ENCODE data around the gene SLC9C2. TPM values are rescaled to one million over a fixed set of nuclear protein-coding genes. Genes with fewer than 3 reads are reported as not detected.
"Not testable (repeated sequence)": the region's sequence is repeated elsewhere in the genome, so short reads cannot be mapped to it uniquely, and the experiment has no call there.

The SLC9C2 gene
- total RNA-seq, 1 experiment from 2014 or later: not detected

DNA sequence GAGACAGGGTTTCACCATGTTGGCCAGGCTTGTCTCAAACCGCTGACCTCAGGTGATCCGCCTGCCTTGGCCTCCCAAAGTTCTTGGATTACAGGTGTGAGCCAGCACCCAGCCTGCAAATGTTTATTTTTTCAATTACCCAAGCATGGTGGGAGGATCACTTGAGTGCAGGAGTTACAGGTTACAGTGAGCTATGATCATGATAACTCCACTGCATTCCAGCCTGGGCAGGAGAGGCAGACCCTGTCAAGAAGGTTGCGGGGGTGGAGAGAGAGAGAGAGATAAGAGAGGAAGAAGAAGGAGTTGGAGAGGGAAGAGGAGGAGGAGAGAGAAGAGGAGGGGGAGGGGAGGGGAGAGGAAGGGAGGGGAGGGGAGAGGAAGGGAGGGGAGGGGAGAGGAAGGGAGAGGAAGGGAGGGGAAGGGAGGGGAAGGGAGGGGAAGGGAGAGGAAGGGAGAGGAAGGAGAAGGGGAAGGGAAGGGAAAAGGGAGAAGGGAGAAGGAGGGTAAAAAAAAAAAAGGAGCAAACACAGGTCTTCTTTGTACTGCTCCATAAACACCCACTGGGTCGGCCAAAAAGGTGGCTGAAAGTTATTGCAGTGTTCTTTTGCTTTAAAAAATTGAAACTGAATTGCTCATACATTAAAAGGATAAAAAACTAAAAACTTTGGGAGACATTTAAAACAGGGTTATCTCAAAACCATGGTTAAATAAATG, 5.8 kb upstream of the SLC9C2 start:
- DNase-seq: no peak
- Histone ChIP-seq H3K36me3 (no peaks in the 10 kb centered on the region), H3K4me1 (no peaks in the 10 kb centered on the region), H3K27me3 (no peaks in the 10 kb centered on the region), H3K27ac (no peak overlapping the region), H3K9me3 (replicated peaks) (no peaks in the 10 kb centered on the region; the same call in 1 of the 2 replicates), H3K4me3 (no peak overlapping the region)

DNA sequence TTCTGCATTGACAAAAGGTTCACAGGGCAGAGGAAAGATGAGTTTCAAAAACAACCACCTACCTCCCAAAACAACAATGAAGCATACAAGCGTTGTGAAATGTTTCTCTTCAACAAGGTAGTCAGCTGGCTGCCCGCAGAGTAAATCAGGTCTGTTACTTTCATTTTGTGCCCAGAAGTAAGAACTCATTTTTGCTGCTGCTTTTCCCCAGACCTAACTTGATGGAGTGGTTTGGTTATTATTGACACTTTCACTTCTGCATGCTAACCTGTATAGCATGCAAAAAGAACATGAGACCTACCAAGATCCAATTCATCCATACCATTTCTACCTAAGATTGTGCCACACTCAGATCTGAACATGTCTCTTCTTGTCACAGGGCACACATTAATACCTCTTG, 1.3 kb downstream of the SLC9C2 start:
- no peak for DNase-seq
- Histone ChIP-seq H3K4me1 (no peaks in the 10 kb centered on the region), H3K27me3 (no peaks in the 10 kb centered on the region), H3K9me3 (replicated peaks) (no peaks in the 10 kb centered on the region), H3K27ac (no peak overlapping the region), H3K36me3 (no peaks in the 10 kb centered on the region), H3K4me3 (no peak overlapping the region)

DNA sequence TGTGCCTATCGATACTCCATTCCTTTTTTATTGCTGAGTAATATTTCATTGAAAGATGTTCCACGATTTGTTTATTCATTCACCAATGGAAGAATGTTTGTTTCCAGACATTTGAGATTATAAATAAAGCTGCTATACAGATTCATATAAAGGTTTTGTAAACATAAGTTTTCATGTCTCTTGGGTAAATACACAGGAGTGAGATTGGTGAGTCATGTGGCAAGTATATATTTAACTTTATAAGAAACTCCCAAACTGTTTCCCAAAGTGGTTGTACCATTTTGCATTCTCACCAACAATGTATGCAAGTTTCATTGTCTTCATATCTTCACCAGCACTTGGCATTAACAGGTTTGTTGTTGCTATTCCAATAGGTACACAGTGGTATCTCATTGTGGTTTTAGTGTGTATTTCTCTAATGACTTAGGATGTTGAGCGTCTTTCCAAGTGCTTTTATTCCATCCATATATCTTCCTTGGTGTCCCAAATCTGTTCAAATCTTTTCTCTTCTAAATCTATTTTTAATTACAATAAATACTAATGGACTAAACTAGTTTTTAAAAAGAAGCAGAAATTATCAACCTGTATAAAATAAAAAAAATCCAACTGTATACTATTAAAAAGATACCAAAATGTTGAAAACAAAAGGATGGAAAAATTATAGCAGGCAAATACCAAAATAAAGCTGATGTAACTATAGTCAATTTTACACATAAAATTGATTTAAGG, 6.6 kb downstream of the SLC9C2 start:
- Histone ChIP-seq H3K4me3 (no peak overlapping the region), H3K27me3 (no peaks in the 10 kb centered on the region), H3K4me1 (no peaks in the 10 kb centered on the region), H3K36me3 (no peaks in the 10 kb centered on the region), H3K9me3 (replicated peaks) (no peaks in the 10 kb centered on the region), H3K27ac (no peak overlapping the region)
- no peak for DNase-seq

- H3K9me3 ChIP-seq (replicated peaks); H3K4me1 ChIP-seq; H3K4me3 ChIP-seq; H3K36me3 ChIP-seq; DNase-seq; H3K27me3 ChIP-seq; H3K27ac ChIP-seq: not testable (repeated sequence)
These were observed 11.7 kb downstream of the SLC9C2 start for GRCh38 chr1:173591138-173591537.

GRCh38 chr1:173590557-173590956, 12.3 kb downstream of the SLC9C2 start:
- Histone ChIP-seq H3K27ac (no peak overlapping the region), H3K9me3 (replicated peaks) (no peaks in the 10 kb centered on the region), H3K4me3 (no peak overlapping the region), H3K36me3 (no peaks in the 10 kb centered on the region), H3K4me1 (no peaks in the 10 kb centered on the region), H3K27me3 (no peaks in the 10 kb centered on the region)
- no peak for DNase-seq

DNA sequence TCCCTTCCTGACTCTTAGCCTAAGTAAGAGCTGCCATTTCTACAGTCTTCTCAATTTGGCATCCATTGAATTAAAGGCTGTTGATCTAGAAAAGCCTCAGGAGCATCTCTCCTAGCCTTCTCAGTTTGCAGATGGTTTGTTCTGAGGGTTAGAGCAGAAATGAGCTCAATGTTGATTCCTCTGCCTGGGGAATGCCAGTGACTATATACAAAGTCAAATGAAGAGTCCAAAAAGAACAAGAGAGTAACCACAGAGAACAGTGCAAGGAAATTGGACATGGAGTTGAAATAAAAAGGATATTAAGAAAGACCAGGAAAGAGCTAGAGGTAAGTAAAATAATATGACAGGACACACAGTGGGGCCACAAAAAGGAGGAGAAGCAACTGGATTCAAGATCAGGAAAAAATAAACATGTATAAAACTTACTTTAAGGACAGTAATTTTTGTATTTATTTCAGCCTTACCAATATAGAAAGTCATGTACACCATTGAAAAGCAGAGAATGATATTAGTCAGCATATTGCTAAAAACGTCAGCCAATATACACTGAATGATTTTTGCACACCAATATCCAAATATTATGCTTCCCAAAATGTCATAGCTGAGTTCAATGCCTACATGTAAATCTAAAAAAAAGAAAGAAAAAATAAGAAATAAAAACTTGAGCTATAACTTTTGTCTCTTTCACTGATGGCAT, 21.3 kb downstream of the SLC9C2 start:
- Histone ChIP-seq H3K27ac (no peak overlapping the region), H3K4me3 (no peak overlapping the region), H3K9me3 (replicated peaks) (no peaks in the 10 kb centered on the region), H3K4me1 (no peaks in the 10 kb centered on the region), H3K36me3 (no peaks in the 10 kb centered on the region), H3K27me3 (peaks cover 4% of the 10 kb centered on the region; the same call in 1 of the 2 replicates)
- no peak for DNase-seq

GRCh38 chr1:173580658-173581057, 22.2 kb downstream of the SLC9C2 start:
- Histone ChIP-seq H3K4me3 (no peak overlapping the region), H3K27ac (no peak overlapping the region), H3K36me3 (no peaks in the 10 kb centered on the region), H3K9me3 (replicated peaks) (no peaks in the 10 kb centered on the region), H3K27me3 (peaks cover 4% of the 10 kb centered on the region; the same call in 1 of the 2 replicates), H3K4me1 (no peaks in the 10 kb centered on the region)
- no peak for DNase-seq

- DNase-seq: no peak
- Histone ChIP-seq H3K36me3 (no peaks in the 10 kb centered on the region), H3K27ac (no peak overlapping the region), H3K9me3 (replicated peaks) (no peaks in the 10 kb centered on the region), H3K4me1 (no peaks in the 10 kb centered on the region), H3K27me3 (peaks cover 4% of the 10 kb centered on the region; the same call in 1 of the 2 replicates), H3K4me3 (no peak overlapping the region)
These were observed 22.8 kb downstream of the SLC9C2 start for GRCh38 chr1:173580071-173580470.

GRCh38 chr1:173573596-173573995, 29.3 kb downstream of the SLC9C2 start:
- DNase-seq: no peak
- Histone ChIP-seq H3K4me3 (no peak overlapping the region), H3K4me1 (no peaks in the 10 kb centered on the region), H3K27ac (no peak overlapping the region), H3K36me3 (no peaks in the 10 kb centered on the region), H3K27me3 (no peaks in the 10 kb centered on the region), H3K9me3 (replicated peaks) (no peaks in the 10 kb centered on the region)

- H3K4me1 ChIP-seq: no peaks in the 10 kb centered on the region
- no peaks in the 10 kb centered on the region for H3K27me3 ChIP-seq
- no peak for DNase-seq
- H3K9me3 ChIP-seq (replicated peaks): no peaks in the 10 kb centered on the region
- no peak overlapping the region for H3K27ac ChIP-seq
- H3K36me3 ChIP-seq: no peaks in the 10 kb centered on the region
- H3K4me3 ChIP-seq: no peak overlapping the region
These were observed 30.5 kb downstream of the SLC9C2 start for GRCh38 chr1:173572201-173572873.

- peak in 1 of 2 experiments; percentile 9 for DNase-seq
- Histone ChIP-seq H3K9me3 (replicated peaks) (peaks cover 3% of the 10 kb centered on the region; the same call in 1 of the 2 replicates), H3K4me1 (no peaks in the 10 kb centered on the region), H3K36me3 (no peaks in the 10 kb centered on the region), H3K27ac (no peak overlapping the region), H3K27me3 (no peaks in the 10 kb centered on the region), H3K4me3 (no peak overlapping the region)
These were observed 32.4 kb downstream of the SLC9C2 start for GRCh38 chr1:173570370-173571007.

GRCh38 chr1:173568483-173568882, 34.4 kb downstream of the SLC9C2 start:
- H3K4me1 ChIP-seq: no peaks in the 10 kb centered on the region
- no peak overlapping the region for H3K4me3 ChIP-seq
- peaks cover 3% of the 10 kb centered on the region; the same call in 1 of the 2 replicates for H3K9me3 ChIP-seq (replicated peaks)
- no peak overlapping the region for H3K27ac ChIP-seq
- no peak for DNase-seq
- no peaks in the 10 kb centered on the region for H3K36me3 ChIP-seq
- no peaks in the 10 kb centered on the region for H3K27me3 ChIP-seq

GRCh38 chr1:173563846-173564245, 39.0 kb downstream of the SLC9C2 start:
- H3K4me3 ChIP-seq; H3K27ac ChIP-seq; DNase-seq; H3K36me3 ChIP-seq; H3K4me1 ChIP-seq; H3K27me3 ChIP-seq; H3K9me3 ChIP-seq (replicated peaks): not testable (repeated sequence)

DNA sequence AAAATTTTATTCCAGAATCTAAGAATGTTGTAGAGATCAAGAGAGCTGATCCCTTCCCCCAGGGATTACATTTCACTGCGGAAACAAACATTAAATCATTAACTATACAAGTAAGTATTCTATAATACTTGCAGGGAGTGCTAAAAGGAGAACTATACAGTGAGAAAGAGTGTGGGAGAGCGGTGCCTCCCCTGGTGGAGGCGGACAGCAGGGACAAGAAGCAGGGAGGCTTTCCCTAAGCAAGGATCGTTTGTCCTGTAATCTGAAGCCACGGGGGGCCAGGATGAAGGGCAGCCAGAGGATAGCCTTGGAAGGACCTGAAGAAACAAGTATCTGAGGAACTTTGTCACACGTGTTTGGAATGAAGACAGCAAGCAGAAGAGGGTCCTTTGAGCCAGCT, 40.1 kb downstream of the SLC9C2 start:
- DNase-seq: peak in 1 of 2 experiments; percentile 6
- H3K9me3 ChIP-seq (replicated peaks): peaks cover 3% of the 10 kb centered on the region

More for the DNA sequence above, 40.1 kb downstream of the SLC9C2 start:
- H3K4me1 ChIP-seq: no peaks in the 10 kb centered on the region
- no peak overlapping the region for H3K27ac ChIP-seq
- H3K4me3 ChIP-seq: no peak overlapping the region
- no peaks in the 10 kb centered on the region for H3K27me3 ChIP-seq
- no peaks in the 10 kb centered on the region for H3K36me3 ChIP-seq

All from SJCRH30 (cell line).